GM12878 (cell line): ENCODE results near the gene ETV4. TPM values are rescaled to one million over a fixed set of nuclear protein-coding genes. Genes with fewer than 3 reads are reported as not detected.

ENCODE experiments used
- ATAC-seq: fragments of 200-7000 bp; cut with Tn5 transposase; 3 replicates; pipeline ENCODE4 v1.9.1; 2020; ENCODE audit warnings: mild to moderate bottlenecking, moderate library complexity
- BruUV-seq: library from RNA; stranded (reverse); fragments of 400-500 nt; replicated peaks from 2 replicates; lab custom pipeline; 2021; lab: Mats Ljungman, UMichigan
- CTCF ChIA-PET: fragments of 300-600 bp; sonication (Branson Sonifier 250); formaldehyde crosslinking; extraction: SDS; loops from one replicate; lab custom pipeline; 2021; ENCODE audit warnings: inconsistent platforms; lab: Yijun Ruan, JAX
- POLR2A ChIA-PET: fragments of 350-600 bp; formaldehyde crosslinking; extraction: SDS; loops from one replicate; lab custom pipeline; 2021; ENCODE audit warnings: inconsistent platforms; lab: Charles Lee
- RAD21 ChIA-PET: fragments of 300-600 bp; sonication (Branson Sonifier 250); formaldehyde crosslinking; loops from one replicate; lab custom pipeline; 2023; ENCODE audit warnings: antibody characterized with exemption; ENCODE audit not compliant: unreplicated experiment; lab: Charles Lee
- SMC1A ChIA-PET: fragments of 300-600 bp; sonication (Branson Sonifier 250); formaldehyde crosslinking; loops from one replicate; lab custom pipeline; 2023; ENCODE audit not compliant: unreplicated experiment, uncharacterized antibody; lab: Charles Lee
- DNase-seq: peaks from one replicate; pipeline ENCODE4 v3.0.0-alpha.2; 2011; ENCODE audit warnings: low read depth, low spot score
- FAIRE-seq: peaks from 3 replicates; lab custom pipeline; 2011; peaks lifted over from hg19 to GRCh38; lab: Jason Lieb, UNC
- H2AFZ ChIP-seq: 2 replicates; pipeline ENCODE4 v1.6.0; 2011; ENCODE audit warnings: low read depth, low read length, control low read depth; ENCODE audit not compliant: control insufficient read depth
- H3K27ac ChIP-seq: 2 replicates; pipeline ENCODE4 v1.5.1; 2011; ENCODE audit warnings: control low read depth; ENCODE audit not compliant: control insufficient read depth, insufficient read depth
- H3K27me3 ChIP-seq, 2 experiments: replicated peaks in 1 of 2; 2 replicates each; pipeline versions ENCODE4 v1.6.0 to v1.6.1; 2011; ENCODE audit warnings: low read length in 1 of 2; ENCODE audit not compliant: control insufficient read depth in 2 of 2, insufficient read depth in 2 of 2
- H3K36me3 ChIP-seq, 2 experiments: 2 replicates each; pipeline ENCODE4 v1.5.1; 2011; ENCODE audit warnings: low read length in 1 of 2; ENCODE audit not compliant: control insufficient read depth in 2 of 2, insufficient read depth in 2 of 2
- H3K4me1 ChIP-seq: 2 replicates; pipeline ENCODE4 v1.6.1; 2011; ENCODE audit warnings: mild to moderate bottlenecking, low read length, moderate library complexity, mixed read lengths; ENCODE audit not compliant: control insufficient read depth, insufficient read depth
- H3K4me2 ChIP-seq: 2 replicates; pipeline ENCODE4 v1.6.0; 2011; ENCODE audit warnings: control low read depth; ENCODE audit not compliant: control insufficient read depth, insufficient read depth
- H3K4me3 ChIP-seq: fragments of 200-600 bp; sonication (generic); 2 replicates; pipeline ENCODE4 v1.5.1; 2016
- H3K79me2 ChIP-seq: 2 replicates; pipeline ENCODE4 v1.6.0; 2011; ENCODE audit warnings: low read length; ENCODE audit not compliant: control insufficient read depth, insufficient read depth
- H3K9ac ChIP-seq: 2 replicates; pipeline ENCODE4 v1.8.0; 2011; ENCODE audit warnings: low read length, control low read depth, mixed read lengths; ENCODE audit not compliant: control insufficient read depth, insufficient read depth
- H3K9me3 ChIP-seq: replicated peaks from 3 replicates; pipeline ENCODE4 v1.5.1; 2011; ENCODE audit warnings: mild to moderate bottlenecking, low read length; ENCODE audit not compliant: control insufficient read depth, insufficient read depth
- H4K20me1 ChIP-seq: 2 replicates; pipeline ENCODE4 v1.6.0; 2011; ENCODE audit not compliant: control insufficient read depth, insufficient read depth
- ATF3 ChIP-seq: IDR thresholded peaks from 2 replicates; pipeline ENCODE4 v1.6.1; 2011; ENCODE audit warnings: low read depth, mild to moderate bottlenecking, low read length, moderate library complexity, borderline replicate concordance; ENCODE audit errors: extremely low read depth
- CBX5 ChIP-seq: sonication (generic); IDR thresholded peaks from 2 replicates; pipeline ENCODE4 v1.6.1; 2016; ENCODE audit warnings: low read depth, moderate library complexity, mild to moderate bottlenecking, inconsistent platforms
- HCFC1 ChIP-seq: fragments of 150-350 bp; IDR thresholded peaks from 2 replicates; pipeline ENCODE4 v1.6.1; 2014; ENCODE audit warnings: low read length
- USF1 ChIP-seq: IDR thresholded peaks from 2 replicates; pipeline ENCODE4 v1.6.1; 2011; ENCODE audit warnings: borderline replicate concordance, low read depth, mild to moderate bottlenecking, moderate library complexity, mixed read lengths, low read length; ENCODE audit not compliant: insufficient read depth; ENCODE audit errors: extremely low read length
- ZNF207 ChIP-seq: fragments of 450-650 bp; IDR thresholded peaks from 2 replicates; pipeline ENCODE4 v1.6.1; 2014; ENCODE audit warnings: antibody characterized with exemption, mild to moderate bottlenecking, borderline replicate concordance
- ZNF687 ChIP-seq: fragments of 450-650 bp; IDR thresholded peaks from 2 replicates; pipeline ENCODE4 v1.6.1; 2017; ENCODE audit warnings: mild to moderate bottlenecking, moderate library complexity
- WGBS: methylation state at CpG from one replicate; pipeline ENCODE4 v1.1.6; 2016; ENCODE audit warnings: low lambda C conversion rate; ENCODE audit not compliant: insufficient replicate concordance, insufficient coverage; ENCODE audit errors: missing lambda C conversion rate; 5-methylcytosine and 5-hydroxymethylcytosine counted together
- in situ Hi-C: fragments of 300-500 bp; cut with MboI; formaldehyde crosslinking; loops from 9 replicates; pipeline ENCODE4 v1.14.3; 2018; ENCODE audit warnings: mixed read lengths
- intact Hi-C: fragments of 100-400 bp; cut with micrococcal nuclease; formaldehyde crosslinking; loops from one replicate; pipeline ENCODE4 v1.14.2; 2022; ENCODE audit not compliant: unreplicated experiment
- polyA plus RNA-seq, 11 experiments: library from polyadenylated mRNA; depleted of rRNA in 4 of 11; unstranded in 6 of 11; stranded (reverse) in 5 of 11; fragments of >200 nt; fragmentation: Nextera tagmentation in 4 of 11; fragmentation: Illumina TruSeq in 1 of 11; extraction: Ambion mirVana in 4 of 11; extraction: Trizol in 1 of 11; gene quantifications; 1 replicate in 1 of 11; 2 replicates in 10 of 11; pipeline versions ENCODE4 v1.2.1 to v1.2.3, GENCODE V29; 2011 to 2016; ENCODE audit warnings: inconsistent platforms in 2 of 11, missing spikeins in 2 of 11, low read depth in 1 of 11
- total RNA-seq, 4 experiments: library from RNA; depleted of rRNA in 3 of 4; stranded (reverse); fragments of >200 nt in 3 of 4; fragmentation: Illumina TruSeq in 1 of 4; extraction: Trizol in 1 of 4; gene quantifications; 2 replicates each; pipeline versions ENCODE4 v1.2.1 to v1.2.3, GENCODE V29; 2013 to 2021

Gene ETV4
- total and polyA plus RNA-seq, 10 of the 15 experiments (the other 5 are each of a cell fraction or from before 2014, with no cell fraction given): 0.19 to 14.5 (median 1.8) TPM

GRCh38 chr17:43490621-43491020 is 55.5 kb downstream of the ETV4 start:
- ChIA-PET CTCF (interaction anchor here (1.7 kb wide), 1 partner anchor 184 kb away, joined by 3 read pairs; no protein-coding TSS in a partner anchor), POLR2A (no interaction called here), SMC1A (no interaction called here), RAD21 (no interaction called here)
- H3K27me3 ChIP-seq: no peaks in the 10 kb centered on the region
- no peak overlapping the region for H3K4me3 ChIP-seq
- BruUV-seq: no TSS peak
- in situ Hi-C loops (no loop called here), intact Hi-C loops (no loop called here)
- H3K27ac ChIP-seq: no peak overlapping the region
- peaks cover 11 to 41% of the 10 kb centered on the region in 2 experiments; a peak in 3 of 4 replicates for H3K36me3 ChIP-seq
- no peak for DNase-seq
- no peak overlapping the region for H3K4me2 ChIP-seq
- H3K79me2 ChIP-seq: peaks cover 24% of the 10 kb centered on the region
- no peak for TF ChIP-seq HCFC1
- TF ChIP-seq USF1: no peak
- TF ChIP-seq ZNF207: no peak
- TF ChIP-seq CBX5: no peak
- no peak for TF ChIP-seq ZNF687
- no peak for TF ChIP-seq ATF3
- 83% methylated on average over 5 of the region's 5 CpGs for WGBS
- no peak for FAIRE-seq
- H3K9me3 ChIP-seq: no peaks in the 10 kb centered on the region
- no peaks in the 10 kb centered on the region for H4K20me1 ChIP-seq
- no peak overlapping the region for H2AFZ ChIP-seq
- H3K4me1 ChIP-seq: peaks cover 3% of the 10 kb centered on the region; the same call in 1 of the 2 replicates
- H3K9ac ChIP-seq: no peak overlapping the region
- no peak for ATAC-seq
